ENCODE data around the gene RNF126.

The RNF126 gene

DNA sequence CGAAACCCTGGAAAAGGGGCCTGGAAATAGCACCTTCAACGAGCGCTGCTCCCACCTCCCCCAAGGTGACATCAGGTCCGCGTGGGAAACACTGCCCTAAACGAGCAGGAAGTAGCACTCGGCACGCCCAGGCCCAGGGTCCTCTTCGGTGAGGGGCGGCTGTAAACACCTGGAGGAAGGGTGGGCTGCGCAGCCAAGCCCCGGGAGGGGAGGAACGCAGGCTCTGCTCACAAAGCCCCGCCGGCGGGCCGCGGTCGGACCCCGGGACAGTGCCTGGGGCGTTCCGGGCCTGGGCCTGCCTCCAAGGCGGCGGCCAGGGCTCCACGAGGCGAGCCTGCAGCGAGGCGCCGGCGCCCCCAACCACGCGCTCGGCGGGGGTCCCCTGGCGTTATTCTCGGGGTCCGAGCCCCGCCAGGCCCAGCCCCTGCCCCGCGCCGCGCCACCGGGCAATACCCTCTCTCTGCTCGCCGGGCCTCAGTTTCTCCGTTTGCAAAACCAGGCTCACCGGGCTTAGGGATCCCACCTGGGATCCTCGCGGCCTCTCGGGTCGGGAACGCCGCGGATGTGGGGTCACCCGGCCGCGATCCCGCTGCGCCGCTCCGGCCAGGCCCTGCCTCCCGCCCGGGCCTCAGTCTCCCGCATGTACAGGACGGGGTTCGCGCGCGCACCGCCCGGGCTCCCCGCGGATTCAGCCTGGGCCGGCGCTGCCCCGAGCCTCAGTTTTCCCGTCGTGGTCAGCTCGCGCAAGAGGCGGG lies 630 bp downstream of the RNF126 start:
- DNase-seq, result peak; percentile 75

DNA sequence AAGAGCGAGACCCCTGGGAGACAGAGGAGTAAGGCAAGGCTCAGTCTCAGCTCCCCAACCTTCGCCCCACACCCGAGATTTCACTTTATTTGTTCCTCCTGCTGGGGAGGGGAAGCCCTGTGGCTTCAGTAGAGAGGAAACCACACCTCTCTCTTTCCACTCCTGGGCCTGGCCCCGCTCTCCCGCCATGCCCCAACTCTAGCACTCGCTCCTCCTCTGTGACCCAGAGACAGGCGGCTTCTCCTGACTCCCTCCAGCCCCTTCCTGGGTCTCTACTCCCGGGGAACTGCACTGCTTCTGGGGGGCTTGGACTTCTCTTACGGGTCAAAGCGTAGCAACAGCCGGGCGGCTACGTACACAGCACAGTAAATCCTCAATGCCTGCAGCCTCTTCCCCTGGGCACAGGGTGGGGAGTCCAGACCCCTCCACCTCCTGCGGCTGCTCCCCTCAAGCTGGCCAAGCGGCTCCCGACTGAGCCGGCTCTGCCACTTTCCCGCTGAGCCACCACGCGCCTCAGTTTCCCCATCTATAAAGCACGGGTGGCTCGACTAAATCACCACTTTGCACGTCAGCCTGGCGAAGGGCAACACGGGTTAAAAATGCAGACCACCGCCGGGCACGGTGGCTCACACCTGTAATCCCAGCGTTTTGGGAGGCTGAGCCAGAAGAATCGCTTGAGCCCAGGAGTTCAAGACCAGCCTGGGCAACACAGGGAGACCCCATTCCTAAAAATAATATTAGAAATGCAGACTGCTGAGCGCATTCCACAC lies 1.4 kb downstream of the RNF126 start:
- peak; percentile 58 for DNase-seq

DNA sequence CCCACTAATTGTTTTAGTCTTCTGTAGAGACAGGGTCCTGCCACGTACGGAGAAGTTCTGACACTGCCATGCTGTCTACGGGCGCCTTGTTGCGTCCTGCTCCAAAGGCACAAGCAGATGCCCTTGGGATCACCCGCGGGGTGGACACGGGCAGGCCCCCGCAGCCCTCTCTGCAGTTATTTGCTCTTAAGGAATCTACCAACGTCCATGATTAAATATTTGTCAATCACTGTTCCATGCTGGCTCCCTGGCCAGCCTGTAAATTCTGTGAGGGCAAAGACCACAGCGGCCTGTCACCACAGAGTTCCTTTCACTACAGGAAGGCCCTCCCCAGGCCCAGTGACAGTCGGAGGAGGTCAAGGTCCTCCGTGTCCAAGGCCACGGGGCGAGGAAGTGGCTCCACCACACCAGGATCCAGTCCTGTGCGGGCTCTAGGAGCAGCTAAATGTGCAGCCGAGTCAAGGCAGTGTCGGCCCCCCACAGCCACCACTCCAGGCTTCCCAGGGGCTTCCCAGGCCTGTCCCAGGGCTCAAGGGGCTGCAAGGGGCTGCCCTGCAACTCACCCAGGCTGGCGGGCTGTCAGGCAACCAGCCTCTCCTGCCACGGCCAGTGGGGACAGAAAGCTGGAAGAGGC lies 2.1 kb downstream of the RNF126 start:
- DNase-seq, result no peak

DNA sequence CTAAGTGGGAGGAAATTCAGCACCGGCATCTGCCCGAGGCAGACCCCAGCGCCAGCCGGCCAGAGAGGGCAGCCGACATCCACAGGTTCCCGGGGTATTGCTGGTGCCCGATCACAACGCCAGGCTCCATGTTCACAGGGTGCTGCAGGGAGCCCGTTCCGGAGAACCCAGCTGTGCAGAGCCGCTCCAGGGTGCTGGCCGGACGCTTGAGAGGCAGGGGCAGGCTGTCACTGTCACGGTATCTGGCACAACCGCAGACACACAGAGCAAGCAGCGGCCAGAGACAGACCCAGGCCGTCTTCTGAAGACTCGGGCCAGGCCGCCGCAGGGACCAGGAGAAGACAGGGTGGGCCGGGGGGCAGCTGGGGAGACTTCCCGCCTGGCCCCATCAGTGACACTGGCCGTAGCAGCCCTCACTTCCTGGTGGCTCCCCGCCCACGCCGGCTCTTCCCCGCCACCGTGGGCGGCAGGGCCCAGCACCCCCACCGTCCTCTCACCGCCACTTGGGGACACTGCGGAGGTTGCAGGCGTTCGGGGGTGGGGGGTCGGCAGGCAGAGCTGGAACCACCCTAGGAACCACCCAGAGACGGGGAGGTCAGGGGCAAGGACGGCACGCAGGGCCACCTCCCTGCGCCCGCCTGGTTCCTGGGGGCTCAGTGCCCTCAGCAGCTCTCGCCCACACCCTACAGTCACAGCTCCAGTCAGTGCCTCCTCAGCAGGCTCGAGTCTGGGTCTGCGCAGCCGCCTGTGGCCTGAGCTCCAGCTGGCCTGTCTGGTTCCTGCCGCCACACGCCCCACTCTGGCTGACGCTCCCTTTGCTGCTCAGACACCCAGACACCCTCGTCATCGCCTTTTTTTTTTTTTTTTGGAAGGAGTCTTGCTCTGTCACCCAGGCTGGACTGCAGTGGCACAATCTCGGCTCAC lies 3.8 kb downstream of the RNF126 start:
- DNase-seq, result no peak

DNA sequence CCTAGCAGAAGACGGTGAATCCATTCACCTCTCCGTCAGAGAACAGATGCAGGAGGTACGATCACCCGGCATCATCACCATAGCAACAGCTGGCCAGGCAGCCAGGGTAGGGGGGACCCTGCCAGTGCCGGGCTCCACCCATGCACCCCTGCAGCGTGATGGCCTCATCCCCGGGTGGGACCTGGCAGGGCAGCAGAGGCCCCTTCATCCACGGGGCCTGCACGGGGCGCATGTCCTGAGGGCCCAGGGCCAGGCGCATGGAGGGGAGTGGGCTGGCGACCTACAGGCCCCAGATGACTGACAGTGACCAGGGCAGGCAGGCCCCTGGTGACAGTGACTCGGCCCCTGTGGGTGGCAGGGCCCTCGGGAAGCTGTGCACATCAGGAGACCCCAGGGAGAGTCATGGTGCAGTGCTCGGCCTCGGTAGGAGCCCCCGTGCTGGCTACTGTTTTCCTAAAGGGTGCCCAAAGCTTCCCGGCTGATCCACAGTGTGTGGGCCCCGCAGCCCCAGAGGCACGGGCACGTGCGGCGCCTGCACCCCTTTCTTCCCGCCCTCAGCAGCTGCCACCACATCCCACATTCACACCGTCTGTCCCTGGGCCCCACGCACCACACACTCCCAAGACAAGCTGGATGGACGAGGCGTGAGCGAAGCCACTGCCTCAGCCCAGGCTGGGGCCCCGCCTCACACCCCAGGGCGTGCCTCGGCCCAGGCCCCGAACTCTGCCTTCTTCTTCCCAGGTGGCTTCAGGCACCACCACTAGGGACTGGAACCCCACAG lies 4.8 kb downstream of the RNF126 start:
- no peak for DNase-seq

DNA sequence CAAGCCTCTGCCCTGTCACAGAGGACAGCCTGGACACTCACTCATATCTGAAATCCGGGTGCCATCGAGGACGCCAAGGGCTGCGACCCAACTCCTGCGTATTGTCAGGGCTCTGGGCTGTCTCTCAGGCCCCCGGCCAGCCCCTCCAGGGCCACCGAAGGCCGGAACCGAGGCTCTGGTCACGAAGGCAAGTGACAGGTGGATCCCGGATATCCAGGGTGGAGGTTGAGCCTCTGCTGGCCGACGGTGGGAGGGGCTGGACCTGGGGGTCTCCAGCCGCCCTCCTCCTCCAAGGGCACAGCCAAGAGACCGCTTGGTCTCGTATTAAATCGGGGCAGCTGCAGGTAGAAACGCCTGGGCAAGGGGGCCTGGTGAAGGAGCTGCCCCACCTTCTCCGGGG lies 5.4 kb downstream of the RNF126 start:
- DNase-seq, result no peak

DNA sequence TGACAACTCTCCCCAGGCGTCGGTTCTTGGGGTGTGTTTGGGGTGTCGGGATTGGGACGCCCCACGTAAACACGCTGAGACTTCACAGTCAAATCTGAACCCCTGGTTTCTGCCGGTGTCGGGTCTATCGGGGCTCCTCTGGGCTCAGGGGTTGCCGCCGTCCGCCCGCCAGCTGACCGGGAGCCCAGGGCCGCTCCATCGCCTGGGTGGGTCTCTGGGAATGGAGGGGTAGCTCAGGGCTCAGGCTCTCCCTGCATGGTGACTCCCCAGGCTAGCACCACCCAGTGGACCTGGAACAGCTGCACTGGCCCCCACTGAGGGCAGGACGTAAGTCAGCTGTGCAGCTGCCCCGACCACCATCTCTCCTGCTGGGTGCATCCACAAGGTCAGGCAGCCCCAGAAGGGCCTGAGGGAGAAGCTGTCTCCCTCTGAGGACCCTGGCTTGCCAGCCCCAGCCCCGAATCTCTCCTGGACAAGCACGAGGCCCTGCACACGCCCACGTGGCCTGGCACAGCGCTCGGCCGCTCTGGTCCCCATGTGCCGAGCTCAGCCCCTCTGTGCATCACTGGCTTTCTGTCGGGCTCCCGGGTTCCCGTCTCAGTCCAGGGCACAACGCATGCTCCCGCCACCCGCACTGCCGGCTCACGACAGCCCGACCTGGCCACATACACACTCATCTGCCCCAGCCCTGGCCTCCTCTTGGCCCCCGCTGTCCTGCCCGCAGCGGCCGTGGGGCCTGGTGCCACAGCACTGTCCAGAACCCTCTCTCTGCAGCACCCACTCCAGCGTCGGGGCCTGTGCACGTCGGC lies 6.1 kb downstream of the RNF126 start:
- peak; percentile 2 for DNase-seq

DNA sequence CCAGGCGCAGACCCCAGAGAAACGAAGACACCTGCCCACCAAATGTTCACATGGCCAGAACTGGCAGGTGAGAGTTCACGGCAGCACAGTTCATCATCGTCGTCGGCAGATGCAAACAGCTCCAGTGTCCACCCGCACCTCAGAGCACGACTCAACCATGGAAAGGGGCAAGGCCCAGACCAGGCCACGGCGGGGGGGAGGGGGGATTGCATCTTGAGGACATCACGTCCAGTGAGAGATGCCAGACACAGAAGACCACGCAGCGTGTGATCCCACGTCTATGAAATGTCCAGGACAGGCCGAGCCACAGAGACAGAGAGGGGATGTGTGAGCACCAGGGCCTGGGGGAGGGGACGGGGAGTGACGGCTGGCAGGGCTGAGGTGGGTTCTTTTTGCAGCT lies 7.3 kb downstream of the RNF126 start:
- no peak for DNase-seq

DNA sequence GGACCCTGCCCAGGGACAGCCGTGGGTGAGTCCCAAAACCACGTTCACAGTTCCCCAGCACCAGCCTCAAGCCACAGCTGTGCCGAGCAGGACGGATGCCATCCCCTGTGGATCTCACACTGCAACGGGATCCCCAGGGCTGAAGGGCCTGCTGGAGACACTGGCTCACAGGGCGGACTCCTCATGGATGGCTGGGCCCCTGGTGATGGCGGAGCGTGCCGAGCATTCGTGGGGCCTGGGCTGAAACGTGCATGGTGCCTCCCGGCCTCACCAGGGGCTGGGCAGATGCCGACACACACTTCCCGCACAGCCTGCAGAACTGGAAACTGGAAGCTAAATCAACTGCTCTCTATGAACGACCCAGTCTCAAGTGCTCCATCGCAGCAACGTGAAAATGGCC lies 9.6 kb downstream of the RNF126 start:
- DNase-seq, result no peak

DNA sequence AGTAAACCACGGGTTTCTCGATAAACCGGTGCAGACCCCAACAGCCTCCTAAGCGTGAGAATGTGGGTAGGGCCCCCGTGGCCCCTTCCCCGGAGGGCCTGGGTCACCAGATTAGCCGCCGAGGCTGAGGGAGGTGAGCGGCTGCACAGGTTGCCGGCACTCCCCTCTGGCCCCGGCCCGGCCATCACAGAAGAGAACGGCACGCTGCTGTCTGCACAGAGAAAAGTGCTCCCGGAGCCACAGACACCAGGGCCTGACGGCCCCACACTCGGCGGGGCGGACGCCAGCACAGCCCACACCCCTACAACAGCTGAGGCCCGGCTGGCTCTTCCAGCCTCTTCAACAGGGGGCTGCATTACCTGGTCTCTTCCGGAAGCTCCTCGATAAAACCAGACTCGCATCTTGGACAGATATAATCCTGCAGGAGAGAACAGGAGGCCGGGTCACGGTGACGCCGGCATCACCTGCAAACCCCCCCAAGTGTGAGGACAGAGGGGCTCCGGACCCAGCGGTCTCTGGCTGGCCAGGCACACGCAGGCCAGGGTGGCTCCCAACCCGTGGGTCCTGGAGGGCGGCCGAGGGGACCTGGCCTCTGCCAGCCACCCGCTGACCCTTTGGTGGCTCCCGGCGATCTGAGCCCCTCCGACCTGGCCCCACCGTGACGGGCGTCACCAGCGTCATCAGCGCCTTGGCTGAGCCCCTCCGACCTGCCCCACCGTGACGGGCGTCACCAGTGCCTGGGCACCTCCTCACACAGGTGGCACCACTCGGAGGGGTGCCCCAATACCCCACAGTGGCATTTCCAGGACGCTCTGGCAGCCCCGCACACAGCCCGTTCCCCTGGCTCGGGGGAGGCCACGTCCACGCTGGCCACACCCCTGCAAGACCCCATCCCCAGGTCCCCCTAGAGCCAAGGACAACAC lies 10.3 kb downstream of the RNF126 start:
- no peak for DNase-seq

DNA sequence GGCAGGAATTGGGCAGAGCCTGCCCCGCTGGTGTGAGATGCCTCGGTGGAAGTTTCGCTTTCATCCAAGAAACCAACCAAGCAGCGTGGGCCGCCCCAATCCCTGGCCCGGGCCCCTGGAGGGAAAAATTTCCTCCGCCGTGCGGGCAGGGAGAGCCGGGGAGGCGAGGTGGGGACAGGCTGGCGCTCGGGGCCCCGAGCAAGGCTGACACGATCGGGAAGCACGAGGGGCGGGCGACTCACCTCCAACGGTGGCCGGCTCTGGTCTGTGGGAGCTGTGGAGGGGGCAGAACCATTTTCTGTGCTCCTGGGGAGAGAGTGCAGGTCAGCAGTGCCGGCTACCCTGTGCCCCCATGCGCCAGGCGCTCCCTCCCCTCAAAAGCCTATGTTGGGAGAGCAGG lies 11.0 kb downstream of the RNF126 start:
- DNase-seq, result no peak

DNA sequence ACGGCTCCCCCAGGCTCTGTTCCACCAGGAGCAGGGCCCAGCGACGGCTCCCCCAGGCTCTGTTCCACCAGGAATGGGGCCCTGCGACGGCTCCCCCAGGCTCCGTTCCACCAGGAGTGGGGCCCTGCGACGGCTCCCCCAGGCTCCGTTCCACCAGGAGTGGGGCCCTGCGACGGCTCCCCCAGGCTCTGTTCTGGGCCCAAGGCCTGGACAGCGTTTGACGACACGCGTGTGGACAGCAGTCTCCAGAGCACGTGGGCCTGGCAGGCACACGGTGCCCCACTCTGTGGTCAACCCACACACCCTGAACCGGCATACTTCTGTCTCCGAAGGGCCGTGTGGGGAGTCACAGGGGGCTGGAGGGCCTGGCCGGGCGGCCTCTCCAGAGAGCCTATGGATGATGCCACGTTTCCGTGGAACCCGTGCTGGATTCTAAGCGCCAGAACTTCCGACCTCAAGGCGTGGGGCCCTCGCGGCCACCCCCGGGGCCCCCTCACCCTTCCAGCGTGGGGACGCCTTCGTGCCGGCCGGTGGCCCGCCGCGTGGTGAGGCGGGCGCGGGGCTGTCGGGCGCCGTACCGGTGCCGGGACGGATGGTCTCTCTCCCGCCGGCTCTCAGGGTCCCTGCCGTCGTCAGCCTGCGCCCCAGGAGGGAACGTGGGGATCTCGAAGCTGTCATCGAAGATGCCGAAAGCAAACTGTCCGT lies 11.7 kb downstream of the RNF126 start:
- DNase-seq, result no peak

DNA sequence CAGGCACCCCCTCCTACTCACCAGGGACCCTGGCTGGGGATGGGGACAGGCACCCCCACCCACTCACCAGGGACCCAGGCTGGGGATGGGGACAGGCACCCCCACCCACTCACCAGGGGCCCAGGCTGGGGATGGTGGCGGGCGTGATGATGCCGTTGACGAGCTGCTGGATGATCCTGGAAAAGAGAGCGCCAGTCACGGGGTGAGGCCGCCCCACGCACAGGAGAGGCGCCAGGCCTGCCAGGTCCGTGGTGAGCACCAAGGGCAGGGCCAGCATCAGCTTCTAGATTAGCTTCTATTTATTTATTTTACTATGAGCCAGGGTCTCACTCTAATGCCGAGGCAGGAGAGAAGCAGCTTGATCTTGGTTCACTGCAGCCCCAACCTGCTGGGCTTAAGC lies 12.9 kb downstream of the RNF126 start:
- DNase-seq, result no peak

DNA sequence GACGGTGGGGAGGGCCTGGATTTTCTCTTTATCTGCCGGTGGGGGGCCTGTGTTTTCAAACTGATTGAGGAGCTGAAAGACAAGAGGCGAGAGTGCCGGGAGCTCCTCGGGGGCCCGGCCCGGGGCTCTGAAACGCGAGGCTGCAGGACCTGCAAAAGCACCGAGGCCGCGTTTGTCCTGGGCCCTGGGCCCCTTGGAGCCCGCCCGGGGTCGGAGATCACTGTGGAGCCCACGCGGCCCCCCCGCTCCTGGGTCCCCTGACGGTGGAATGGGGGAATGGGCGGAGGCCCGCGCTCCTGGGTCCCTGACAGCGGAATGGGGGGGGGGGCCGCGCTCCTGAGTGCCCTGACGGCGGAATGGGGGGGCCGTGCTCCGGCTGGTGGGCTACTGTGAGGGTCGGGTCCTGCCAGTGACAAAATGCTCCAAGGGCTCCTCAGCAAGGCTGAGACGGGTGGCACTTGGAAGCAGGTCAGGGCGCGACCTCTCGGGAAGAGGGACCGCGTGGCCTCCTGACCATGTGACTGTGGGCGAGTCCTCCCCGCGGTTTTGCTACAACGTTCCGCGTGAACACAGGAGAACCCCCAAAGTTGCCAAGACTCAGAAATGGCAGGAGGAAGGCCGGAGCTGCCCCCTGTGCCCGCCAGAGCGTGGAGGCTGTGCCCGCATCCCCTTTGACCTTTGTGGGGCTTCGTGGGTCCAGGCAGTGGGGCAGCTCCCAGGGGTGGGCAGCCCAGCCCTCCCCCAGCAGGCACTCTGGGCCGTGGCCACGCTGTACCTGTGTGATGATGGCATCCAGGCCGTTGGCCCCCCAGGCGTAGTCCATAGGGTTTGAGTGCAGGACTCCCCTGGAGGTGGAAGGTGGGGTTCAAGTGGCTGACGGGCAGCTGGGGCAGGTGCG lies 13.9 kb downstream of the RNF126 start:
- no peak for DNase-seq

DNA sequence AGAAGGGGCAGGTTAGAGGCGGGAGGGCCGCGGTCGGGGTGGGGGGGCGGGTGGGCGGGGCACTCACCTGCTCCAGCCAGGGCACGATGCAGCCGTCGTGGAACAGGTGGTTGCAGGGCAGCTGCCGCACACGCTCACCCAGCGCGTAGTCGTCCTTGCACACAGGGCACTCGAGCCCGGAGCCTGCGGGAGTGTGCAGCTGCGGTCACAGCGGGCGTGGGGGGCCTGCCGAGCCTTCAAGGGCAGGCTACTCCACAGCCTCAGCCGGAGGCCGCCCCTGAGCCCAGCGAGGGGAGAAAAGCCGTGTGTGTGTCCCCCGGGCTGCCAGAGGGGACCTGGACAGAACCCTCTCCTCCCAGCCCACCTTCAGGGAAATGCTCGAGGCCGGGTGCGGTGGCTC lies 14.7 kb downstream of the RNF126 start:
- DNase-seq, result no peak

DNA sequence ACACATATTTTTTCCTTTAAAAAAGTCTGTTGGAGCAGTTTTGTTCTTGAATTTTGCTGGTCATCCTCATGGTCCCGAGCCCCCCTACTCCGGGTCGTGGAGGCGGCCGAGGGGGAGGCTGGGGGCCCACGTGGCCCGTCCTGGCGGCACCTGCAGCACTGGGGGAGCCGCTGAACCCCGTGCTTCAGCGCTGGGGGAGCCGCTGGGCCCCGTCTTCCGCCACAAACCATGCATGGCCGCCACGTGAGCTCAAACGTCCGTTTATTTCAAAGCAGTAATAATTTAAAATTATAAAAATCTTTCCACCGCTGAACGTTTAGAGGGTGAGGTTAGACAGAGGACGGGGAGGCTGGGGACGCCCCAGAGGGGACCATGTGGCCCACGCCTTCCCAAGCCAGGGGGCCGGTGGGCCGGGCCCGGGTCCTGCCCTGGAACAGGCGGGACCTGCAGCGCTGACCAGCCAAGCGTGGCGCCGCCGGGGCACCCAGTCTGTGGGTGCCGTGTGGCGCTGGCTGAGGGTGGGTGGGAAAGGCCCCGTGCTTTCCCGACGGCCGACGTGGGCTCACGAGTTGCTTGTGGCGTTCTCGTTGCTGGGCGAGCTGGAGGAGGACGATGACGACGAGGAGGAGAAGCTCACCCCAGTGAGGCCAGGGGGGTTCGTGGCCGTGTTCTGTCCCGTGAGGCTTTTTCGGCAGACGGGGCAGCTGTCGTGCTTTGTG lies 15.3 kb downstream of the RNF126 start:
- DNase-seq, result no peak

DNA sequence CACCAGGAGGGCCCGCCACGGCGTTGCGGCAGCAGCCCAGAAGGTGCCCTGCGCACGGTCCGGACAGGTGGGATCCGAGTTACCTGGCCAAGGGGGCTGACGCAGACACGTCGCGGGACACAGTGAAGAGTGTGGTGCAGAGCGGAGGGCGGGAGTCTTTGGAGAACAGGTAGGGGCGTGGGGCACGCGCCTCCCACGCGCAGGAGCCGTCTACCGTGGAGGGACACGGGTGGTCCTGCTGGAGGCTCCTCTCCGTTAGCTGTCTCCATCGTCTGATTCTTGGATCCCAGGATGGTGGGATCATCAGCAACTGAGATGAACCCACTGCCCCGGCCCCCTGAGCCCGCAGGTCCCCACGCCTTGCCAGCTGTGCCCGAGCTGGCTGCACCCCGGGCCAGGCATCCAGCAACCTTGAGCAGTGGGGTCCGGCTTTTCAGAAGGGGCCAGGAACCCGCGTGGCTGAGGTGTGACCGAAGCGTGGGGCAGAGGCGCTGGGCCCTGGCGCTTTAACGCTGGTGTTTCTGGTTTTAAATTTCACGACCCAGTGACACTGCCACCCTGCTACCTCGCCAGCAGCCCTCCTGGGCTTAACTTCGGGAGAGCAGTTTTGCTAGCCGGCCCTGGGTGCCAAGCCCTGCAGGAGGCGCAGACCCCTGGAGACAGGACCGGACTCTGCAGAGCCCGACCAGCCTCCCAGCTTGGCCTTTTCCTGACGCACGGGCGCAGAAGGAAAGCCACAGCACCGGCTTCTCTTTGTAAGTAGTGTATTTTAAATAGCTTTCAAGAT lies 16.0 kb downstream of the RNF126 start:
- no peak for DNase-seq
